IMR-90 (cell line): Measurements from ENCODE around the gene RAI2. TPM values are rescaled to one million over a fixed set of nuclear protein-coding genes. Genes with fewer than 3 reads are reported as not detected.

Source experiments
- ATAC-seq: fragments of 200-7000 bp; cut with Tn5 transposase; 2 replicates; pipeline ENCODE4 v1.9.1; 2020; ENCODE audit warnings: low read depth, mild to moderate bottlenecking, moderate library complexity
- BruUV-seq: library from RNA; stranded (reverse); fragments of 400-500 nt; replicated peaks from 2 replicates; lab custom pipeline; 2021; lab: Mats Ljungman, UMichigan
- CTCF ChIA-PET: fragments of 300-600 bp; formaldehyde crosslinking; extraction: SDS; loops from one replicate; lab custom pipeline; 2021; ENCODE audit warnings: antibody characterized with exemption; lab: Yijun Ruan, JAX
- POLR2A ChIA-PET: fragments of 300-600 bp; sonication (Branson Sonifier 250); formaldehyde crosslinking; loops from one replicate; lab custom pipeline; 2022; ENCODE audit warnings: antibody characterized with exemption; ENCODE audit not compliant: unreplicated experiment; lab: Charles Lee
- DNase-seq: peaks from one replicate; pipeline ENCODE4 v3.0.0; 2013
- H2AFZ ChIP-seq: replicated peaks from 2 replicates; pipeline ENCODE3; 2013; ENCODE audit warnings: low read length, mild to moderate bottlenecking; ENCODE audit not compliant: poor library complexity
- H2AK5ac ChIP-seq: 2 replicates; pipeline ENCODE4 v1.6.1; 2013; ENCODE audit warnings: low read depth, low read length, inconsistent platforms
- H2AK9ac ChIP-seq: replicated peaks from 2 replicates; pipeline ENCODE3; 2013; ENCODE audit warnings: mild to moderate bottlenecking, low read depth, low read length, moderate library complexity; ENCODE audit not compliant: poor library complexity
- H2BK120ac ChIP-seq: 2 replicates; pipeline ENCODE4 v1.6.1; 2013; ENCODE audit warnings: low read depth, low read length, inconsistent platforms
- H2BK15ac ChIP-seq: 3 replicates; pipeline ENCODE4 v1.6.1; 2013; ENCODE audit warnings: low read depth, low read length, inconsistent platforms
- H2BK20ac ChIP-seq: 2 replicates; pipeline ENCODE4 v1.6.1; 2013; ENCODE audit warnings: low read depth, mild to moderate bottlenecking, inconsistent platforms, low read length, moderate library complexity
- H2BK5ac ChIP-seq: 2 replicates; pipeline ENCODE4 v1.6.1; 2013; ENCODE audit warnings: mild to moderate bottlenecking, low read depth, low read length, inconsistent platforms; ENCODE audit not compliant: poor library complexity, severe bottlenecking
- H3K14ac ChIP-seq: replicated peaks from 2 replicates; pipeline ENCODE4 v1.6.1; 2013; ENCODE audit warnings: low read depth, low read length, inconsistent platforms
- H3K18ac ChIP-seq: 2 replicates; pipeline ENCODE4 v1.6.1; 2013; ENCODE audit warnings: low read depth, low read length, control low read depth
- H3K23ac ChIP-seq: 2 replicates; pipeline ENCODE4 v1.6.1; 2013; ENCODE audit warnings: low read depth, low read length, inconsistent platforms
- H3K27ac ChIP-seq: 2 replicates; pipeline ENCODE4 v1.5.1; 2013; ENCODE audit warnings: mild to moderate bottlenecking, control low read depth, low read length; ENCODE audit not compliant: insufficient read depth
- H3K27me3 ChIP-seq: 2 replicates; pipeline ENCODE4 v1.6.1; 2013; ENCODE audit warnings: low read length; ENCODE audit not compliant: control insufficient read depth, insufficient read depth
- H3K36me3 ChIP-seq: 2 replicates; pipeline ENCODE4 v1.6.1; 2013; ENCODE audit warnings: low read length, mixed read lengths; ENCODE audit not compliant: control insufficient read depth, insufficient read depth
- H3K4ac ChIP-seq: 2 replicates; pipeline ENCODE4 v1.6.1; 2013; ENCODE audit warnings: low read depth, low read length, inconsistent platforms
- H3K4me1 ChIP-seq: 2 replicates; pipeline ENCODE4 v1.6.1; 2013; ENCODE audit warnings: low read length, mixed read lengths; ENCODE audit not compliant: control insufficient read depth, insufficient read depth
- H3K4me2 ChIP-seq: 2 replicates; pipeline ENCODE4 v1.6.1; 2013; ENCODE audit warnings: low read depth, mild to moderate bottlenecking, control low read depth, low read length, moderate library complexity
- H3K4me3 ChIP-seq: 2 replicates; pipeline ENCODE4 v1.5.1; 2013; ENCODE audit warnings: low read depth, mild to moderate bottlenecking, control low read depth, low read length, moderate library complexity; ENCODE audit not compliant: insufficient read depth
- H3K56ac ChIP-seq: 2 replicates; pipeline ENCODE4 v1.6.1; 2013; ENCODE audit warnings: low read length, inconsistent platforms; ENCODE audit not compliant: insufficient read depth; ENCODE audit errors: extremely low read depth
- H3K79me1 ChIP-seq, 2 experiments: 2 replicates each; pipeline ENCODE4 v1.6.1; 2013; ENCODE audit warnings: low read length in 2 of 2, inconsistent platforms in 1 of 2, low read depth in 1 of 2
- H3K9ac ChIP-seq: 2 replicates; pipeline ENCODE4 v1.6.1; 2013; ENCODE audit warnings: low read depth, low read length, control low read depth
- H3K9me1 ChIP-seq: 2 replicates; pipeline ENCODE4 v1.6.1; 2013; ENCODE audit warnings: low read length, inconsistent platforms; ENCODE audit not compliant: insufficient read depth
- H3K9me3 ChIP-seq: 2 replicates; pipeline ENCODE4 v1.6.1; 2013; ENCODE audit warnings: low read length; ENCODE audit not compliant: control insufficient read depth, insufficient read depth
- H4K20me1 ChIP-seq: 2 replicates; pipeline ENCODE4 v1.6.1; 2013; ENCODE audit warnings: low read length, inconsistent platforms; ENCODE audit not compliant: insufficient read depth
- H4K5ac ChIP-seq: 2 replicates; pipeline ENCODE4 v1.6.1; 2013; ENCODE audit warnings: mild to moderate bottlenecking, low read depth, low read length, control low read depth
- H4K8ac ChIP-seq, 2 experiments: 2 replicates each; pipeline ENCODE4 v1.6.1; 2013; ENCODE audit warnings: low read depth in 2 of 2, low read length in 2 of 2, control low read depth in 1 of 2, inconsistent platforms in 1 of 2
- H4K91ac ChIP-seq: 2 replicates; pipeline ENCODE4 v1.6.1; 2013; ENCODE audit warnings: low read depth, low read length, inconsistent platforms; ENCODE audit not compliant: insufficient read depth
- MAZ ChIP-seq: IDR thresholded peaks from 2 replicates; pipeline ENCODE4 v1.6.1; 2012; ENCODE audit warnings: low read depth, mild to moderate bottlenecking, low read length, improper control_type of control experiment, moderate library complexity, borderline replicate concordance
- RAD21 ChIP-seq: IDR thresholded peaks from 2 replicates; pipeline ENCODE4 v1.6.1; 2012; ENCODE audit warnings: low read length, improper control_type of control experiment
- SMC3 ChIP-seq: fragments of 150-350 bp; IDR thresholded peaks from 2 replicates; pipeline ENCODE4 v1.6.1; 2016; ENCODE audit warnings: low read depth, mild to moderate bottlenecking, antibody characterized with exemption, low read length, moderate library complexity
- WGBS, 2 experiments: methylation state at CpG; one replicate each; pipeline versions ENCODE4 v1.1.5 to v1.1.7; 2013; ENCODE audit warnings: missing lambda C conversion rate in 2 of 2; ENCODE audit not compliant: insufficient read length in 1 of 2; ENCODE audit errors: extremely low coverage in 2 of 2; 5-methylcytosine and 5-hydroxymethylcytosine counted together
- dilution Hi-C: fragments of 300-500 bp; cut with HindIII; formaldehyde crosslinking; loops from one replicate; pipeline ENCODE4 v1.14.3; 2018; ENCODE audit warnings: low sequenced_read_pairs; ENCODE audit not compliant: unreplicated experiment
- in situ Hi-C: fragments of 300-500 bp; cut with MboI; formaldehyde crosslinking; loops from 3 replicates; pipeline ENCODE4 v1.14.3; 2019; ENCODE audit warnings: low sequenced_read_pairs, inconsistent platforms, mixed read lengths
- intact Hi-C: fragments of 100-400 bp; cut with micrococcal nuclease; formaldehyde crosslinking; loops from 2 replicates; pipeline ENCODE4 v1.10.0; 2022
- polyA plus RNA-seq, 3 experiments: library from polyadenylated mRNA; depleted of rRNA; stranded (reverse); fragments of >200 nt; gene quantifications; 2 replicates each; pipeline ENCODE4 v1.2.3, GENCODE V29; 2012; ENCODE audit warnings: low replicate concordance in 1 of 3
- total RNA-seq: library from RNA; depleted of rRNA; stranded (reverse); fragments of >200 nt; gene quantifications from 2 replicates; pipeline ENCODE4 v1.2.3, GENCODE V29; 2012

RAI2 gene
- total and polyA plus RNA-seq, 2 of the 4 experiments (the other 2 are of a cell fraction) = 0.07 TPM; not detected in 1

- Histone ChIP-seq H3K18ac (no peak overlapping the region), H3K9me3 (no peaks in the 10 kb centered on the region), H2BK5ac (no peak overlapping the region), H3K4me3 (no peak overlapping the region), H3K79me1 (no peaks in the 10 kb centered on the region), H3K23ac (no peak overlapping the region), H3K4ac (no peak overlapping the region), H4K8ac (no peak overlapping the region), H2AFZ (no peak overlapping the region), H4K5ac (no peak overlapping the region), H2BK20ac (no peak overlapping the region), H3K27me3 (no peaks in the 10 kb centered on the region; the same call in 1 of the 2 replicates), H3K4me1 (no peaks in the 10 kb centered on the region), H4K91ac (no peak overlapping the region), H4K20me1 (no peaks in the 10 kb centered on the region), H2BK120ac (no peak overlapping the region), H3K56ac (no peak overlapping the region), H3K14ac (no peak overlapping the region), H2AK9ac (no peak overlapping the region), H3K9me1 (no peaks in the 10 kb centered on the region), H3K27ac (no peak overlapping the region), H2AK5ac (no peak overlapping the region), H3K4me2 (no peak overlapping the region), H3K36me3 (no peaks in the 10 kb centered on the region), H3K9ac (no peak overlapping the region), H2BK15ac (no peak overlapping the region)
- ATAC-seq = no peak
- in situ Hi-C loops (no loop called here), intact Hi-C loops (no loop called here), dilution Hi-C loops (no loop called here)
- WGBS, 2 experiments = no CpG with 5 or more reads among the region's 11 CpGs
- no peak for DNase-seq
- ChIA-PET POLR2A (no interaction called here), CTCF (no interaction called here)
- TF ChIP-seq SMC3 (no peak), RAD21 (no peak), MAZ (no peak)
- no TSS peak for BruUV-seq
These were observed 42.4 kb downstream of the RAI2 start for GRCh38 chrX:17818726-17819125.
